CD4-positive, alpha-beta T cell treated with Interleukin-4 for 1 hour (primary cell): ENCODE measurements around the gene TSEN2.
"Not testable (repeated sequence)": the region's sequence is repeated elsewhere in the genome, so short reads cannot be mapped to it uniquely, and the experiment has no call there.

Experiments
- DNase-seq, 2 donors: peaks; one replicate each; pipeline ENCODE4 v3.0.0-alpha.2; 2020 to 2022

TSEN2 gene

DNA sequence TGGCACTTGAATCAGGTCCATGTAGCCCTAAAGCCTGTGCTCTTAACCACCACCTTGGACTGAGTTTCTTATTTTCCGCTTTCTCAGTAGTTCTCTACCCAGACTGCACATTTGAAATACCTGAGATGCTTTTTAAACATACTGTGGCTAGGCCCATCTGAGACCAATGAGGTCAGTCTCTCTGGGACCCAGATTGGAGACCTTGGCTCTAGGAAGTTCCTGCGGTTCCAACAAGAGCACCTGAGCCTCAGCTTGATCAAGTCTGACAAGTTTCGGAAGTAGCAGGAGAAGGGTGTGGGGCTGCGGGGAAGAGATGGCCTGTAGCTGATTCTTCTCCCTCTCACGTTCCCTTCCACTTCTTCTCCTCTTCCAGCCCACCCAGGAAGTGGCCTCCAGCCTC is 11.5 kb upstream of the TSEN2 start:
- DNase-seq = no peak

DNA sequence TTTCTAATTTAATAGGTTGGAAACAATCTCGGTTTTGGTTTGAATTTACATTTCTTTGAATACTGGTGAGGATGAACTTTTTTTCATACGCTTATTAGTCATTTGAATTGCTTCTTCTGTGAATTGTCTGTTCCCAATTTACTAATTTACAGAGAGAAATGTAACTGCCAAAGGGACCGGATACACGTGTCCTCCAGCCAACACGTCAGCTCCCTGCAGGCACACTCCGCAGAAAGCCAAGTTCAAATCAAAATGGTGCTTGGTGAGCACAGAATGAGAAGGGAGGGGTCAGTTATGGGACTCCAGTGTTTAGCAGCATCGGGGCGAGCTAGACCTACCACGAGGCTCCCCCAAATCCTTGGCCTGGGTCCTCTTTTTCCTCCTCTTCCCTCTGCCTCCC is 10.8 kb upstream of the TSEN2 start:
- DNase-seq = no peak

DNA sequence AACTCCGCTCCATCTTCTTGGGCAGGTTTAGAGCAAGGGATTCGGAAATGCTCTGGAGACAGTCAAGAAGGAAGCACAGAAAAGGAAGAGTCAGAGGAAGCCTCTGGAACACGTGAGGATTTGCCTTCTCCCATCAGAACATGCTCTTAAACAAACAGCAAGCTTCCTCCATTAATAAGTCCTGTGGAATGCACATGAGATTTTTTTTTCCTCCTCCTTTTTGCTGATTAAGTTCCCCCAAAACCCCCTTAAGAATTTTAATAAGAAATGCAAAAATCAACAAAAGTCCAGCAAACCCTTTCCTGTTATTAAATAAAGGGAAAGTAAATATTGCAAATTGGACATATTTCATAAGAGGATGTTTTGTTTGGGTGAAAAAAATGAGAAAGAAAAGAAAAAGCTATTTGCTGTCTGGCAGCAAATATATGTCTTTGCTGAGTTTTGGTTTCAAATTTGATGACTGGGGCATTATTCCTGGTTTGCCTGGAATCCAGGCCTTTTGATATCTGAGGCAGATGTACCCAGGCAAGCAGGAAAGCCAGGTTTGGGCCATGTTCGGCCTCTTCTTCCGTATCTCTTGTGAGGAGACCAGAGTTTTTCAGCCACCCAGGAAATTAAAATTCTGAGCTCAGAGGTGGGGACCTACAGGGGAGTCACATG is 7.9 kb upstream of the TSEN2 start:
- DNase-seq = no peak

DNA sequence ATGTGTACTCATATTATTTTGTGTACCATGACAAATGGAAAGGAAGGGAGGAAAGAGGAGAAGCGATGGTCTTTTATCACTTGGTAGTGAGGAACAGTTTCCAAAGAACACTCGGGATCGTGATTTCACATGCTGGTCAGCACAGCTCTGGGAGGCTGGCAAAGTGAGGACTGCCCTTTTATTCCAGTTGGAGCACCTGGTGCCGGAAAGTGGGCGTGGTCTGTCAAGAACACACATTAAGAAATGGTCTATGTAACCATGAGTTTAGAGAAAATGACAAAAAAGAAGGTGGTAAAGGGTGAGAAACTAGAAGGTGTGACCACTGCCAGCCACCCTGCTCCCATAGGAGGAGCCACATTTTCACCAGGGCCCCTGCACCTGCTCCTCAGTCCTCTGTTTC is 7.0 kb upstream of the TSEN2 start:
- DNase-seq = no peak

DNA sequence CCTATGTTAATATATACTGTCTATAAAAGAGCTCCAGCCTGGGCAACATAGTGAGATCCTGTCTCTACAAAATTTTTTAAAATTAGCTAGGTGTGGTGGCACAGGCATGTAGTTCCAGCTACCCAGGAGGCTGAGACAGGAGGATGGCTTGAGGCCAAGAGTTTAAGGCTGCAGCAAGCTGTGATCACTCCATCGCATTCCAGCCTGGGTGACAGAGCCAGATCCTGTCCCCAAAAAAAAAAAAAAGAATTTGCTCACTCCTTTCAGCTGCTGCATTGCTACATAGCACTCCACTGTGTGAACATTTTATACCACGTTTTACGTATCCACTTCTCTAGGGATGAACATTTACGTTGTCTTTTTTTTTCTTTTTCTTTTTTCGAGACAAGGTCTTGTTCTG is 6.0 kb upstream of the TSEN2 start:
- no peak for DNase-seq

DNA sequence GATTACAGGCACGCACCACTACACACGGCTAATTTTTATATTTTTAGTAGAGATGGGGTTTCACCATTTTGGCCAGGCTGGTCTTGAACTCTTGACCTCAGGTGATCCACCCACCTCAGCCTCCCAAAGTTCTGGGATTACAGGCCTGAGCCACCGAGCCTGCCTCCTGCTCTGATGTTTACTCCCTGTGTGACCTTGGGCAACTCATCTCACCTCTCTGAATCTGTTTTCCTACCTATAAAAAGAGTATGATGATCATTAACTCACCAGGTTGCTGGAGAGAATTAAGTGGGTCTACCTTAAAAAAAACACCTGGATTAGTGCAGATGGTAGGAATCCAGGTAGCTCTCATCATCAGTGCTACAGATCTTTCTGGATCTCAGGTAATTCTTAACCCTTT is 5.1 kb upstream of the TSEN2 start:
- not testable (repeated sequence) for DNase-seq

DNA sequence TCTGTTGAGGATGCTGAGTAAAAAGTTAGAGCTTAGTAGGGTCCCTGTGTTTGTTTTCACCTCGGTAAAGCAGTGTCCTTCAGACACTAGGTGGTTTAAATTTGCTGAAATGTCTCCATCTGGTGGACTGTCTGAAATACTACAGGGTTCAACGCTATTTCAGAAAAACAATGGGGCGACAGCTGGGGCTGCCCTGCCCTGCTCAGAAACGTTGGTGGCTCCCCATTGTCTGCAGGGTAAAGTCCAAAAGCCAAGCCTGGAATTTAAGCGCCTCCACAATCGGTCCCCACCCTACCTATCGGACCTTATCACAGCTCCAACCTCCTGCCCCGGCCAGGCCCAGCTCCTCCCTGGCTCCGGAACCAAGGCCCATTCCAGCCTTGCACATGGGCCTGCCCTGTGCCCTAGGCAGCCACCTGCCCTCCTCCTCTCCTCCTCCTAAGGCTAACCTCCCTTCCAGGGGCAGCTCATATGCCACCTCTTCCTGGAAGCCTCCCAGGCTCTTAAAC is 4.3 kb upstream of the TSEN2 start:
- peak; percentile 26 to 66 for DNase-seq

DNA sequence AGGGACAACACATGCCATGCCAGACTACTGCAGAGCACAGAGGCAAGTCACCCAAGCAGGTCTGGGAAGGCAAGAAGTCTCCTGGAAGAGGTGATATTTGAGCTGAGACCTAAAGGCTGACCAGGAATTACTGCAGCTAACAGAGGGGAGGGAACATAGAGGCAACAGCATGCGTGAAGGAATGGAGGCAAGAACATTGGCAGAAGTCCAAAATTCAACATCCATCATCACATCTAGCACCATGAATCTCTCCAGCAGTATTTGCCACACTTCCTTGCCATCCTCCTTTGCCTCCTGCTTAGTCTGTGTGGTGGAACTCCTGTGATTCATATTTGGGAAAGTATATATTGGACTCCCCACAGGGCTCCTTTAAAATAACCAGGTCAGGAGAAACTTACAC is 870 bp upstream of the TSEN2 start:
- no peak for DNase-seq

DNA sequence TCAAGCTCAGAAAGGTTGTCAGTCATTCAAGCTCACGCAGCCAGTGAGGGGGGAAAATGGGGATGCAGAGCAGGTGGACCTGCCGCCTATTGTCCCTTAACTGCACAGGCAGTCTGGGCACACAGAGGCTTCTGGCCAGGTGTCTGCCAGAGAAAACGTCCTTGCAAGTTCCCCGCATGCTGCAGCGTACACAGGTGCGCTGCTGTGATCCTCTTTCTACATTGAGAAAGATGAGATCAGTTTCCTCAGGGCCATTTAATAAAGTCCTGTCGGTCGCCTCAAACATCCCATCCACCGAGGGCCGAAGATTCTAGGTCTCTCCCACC is 445 bp upstream of the TSEN2 start:
- no peak for DNase-seq

DNA sequence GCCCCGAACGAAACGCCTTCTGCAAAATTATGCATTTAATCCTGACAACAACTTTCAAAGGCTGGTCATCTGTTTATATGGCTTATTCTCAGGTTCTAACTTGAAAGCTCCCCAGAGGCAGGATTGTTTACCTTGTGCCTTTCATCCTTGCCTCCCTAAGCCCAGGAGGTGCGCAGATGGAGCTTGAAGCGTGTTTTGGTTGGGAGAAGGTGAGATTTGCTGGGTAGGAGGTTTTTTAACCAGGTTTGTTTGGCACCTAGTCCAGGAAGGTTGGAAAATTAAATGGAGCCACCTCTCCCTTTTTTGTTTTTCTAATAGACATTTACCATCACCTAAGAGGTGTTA is 675 bp downstream of the TSEN2 start:
- no peak for DNase-seq

DNA sequence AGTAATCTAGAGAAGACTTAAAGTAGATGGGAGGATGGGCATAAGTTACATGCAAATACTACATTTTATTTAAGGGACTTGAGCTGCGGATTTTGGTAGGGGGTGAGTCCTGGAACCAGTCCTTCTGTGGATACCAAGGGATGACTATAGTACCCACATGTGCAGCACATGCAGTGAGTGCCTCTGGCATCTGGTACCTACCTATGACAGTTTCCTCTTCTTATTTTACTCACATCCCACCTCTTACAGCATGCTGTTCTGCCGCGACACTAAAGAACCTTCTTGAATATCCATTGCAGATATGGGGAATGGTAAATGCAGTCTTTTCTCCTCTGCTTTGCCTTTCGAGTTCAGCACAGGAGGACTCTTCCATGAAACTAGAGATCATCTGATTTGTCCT is 1.7 kb downstream of the TSEN2 start:
- no peak for DNase-seq

DNA sequence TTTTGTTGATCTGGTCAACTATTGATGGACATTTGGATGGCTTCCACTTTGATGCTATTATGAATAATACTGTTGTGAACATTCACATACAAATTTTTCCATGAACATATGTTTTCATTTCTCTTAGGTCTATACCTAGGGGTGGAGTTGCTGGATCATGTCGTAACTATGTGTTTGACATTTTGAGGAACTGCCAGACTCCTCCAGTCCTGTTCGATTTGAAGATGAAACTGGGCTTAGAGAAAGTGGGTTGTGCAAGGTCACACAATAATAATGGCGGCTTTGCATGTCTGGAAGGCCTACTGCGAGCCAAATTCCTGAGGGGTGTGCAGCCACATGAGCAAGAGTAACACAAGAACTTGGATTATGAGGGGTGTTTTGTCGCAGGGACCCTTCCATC is 2.6 kb downstream of the TSEN2 start:
- DNase-seq = no peak

DNA sequence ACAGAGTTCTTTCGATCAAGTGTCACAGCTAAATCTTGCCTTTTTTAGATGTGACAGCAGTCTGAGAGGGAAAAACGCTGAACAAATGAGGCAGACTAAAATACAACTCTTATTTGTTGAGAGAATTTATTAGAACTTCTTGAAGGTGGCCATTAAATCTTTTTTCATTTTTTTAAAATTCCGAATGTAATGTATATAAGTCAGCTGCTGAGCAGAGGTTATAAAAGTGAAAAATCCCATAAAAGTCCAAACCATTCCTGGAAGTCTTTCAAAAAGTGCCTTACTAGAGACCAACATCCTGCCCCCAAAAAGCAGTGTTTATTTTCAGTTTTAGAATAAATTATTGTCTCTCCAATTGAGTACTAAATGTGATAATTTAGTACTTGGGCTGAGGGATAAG is 3.1 kb downstream of the TSEN2 start:
- no peak for DNase-seq

DNA sequence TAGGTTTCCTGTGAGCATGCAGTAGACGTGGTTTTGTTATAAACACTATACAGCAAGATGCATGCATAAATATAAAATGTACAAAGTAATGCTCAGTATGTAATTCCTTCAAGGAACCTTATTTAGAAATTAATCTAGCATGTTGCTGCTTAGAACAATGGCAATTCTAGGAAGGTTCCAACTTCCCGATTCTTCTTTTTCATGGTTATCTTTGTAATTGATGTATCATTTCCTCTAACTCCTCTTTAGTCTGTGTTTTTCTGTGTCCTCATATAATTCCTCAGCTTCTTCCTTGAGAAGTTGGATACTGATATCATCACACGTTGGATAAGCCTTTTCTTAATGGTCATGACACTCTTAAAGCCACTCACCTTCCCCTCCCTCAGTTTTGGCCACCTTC is 3.5 kb downstream of the TSEN2 start:
- no peak for DNase-seq

DNA sequence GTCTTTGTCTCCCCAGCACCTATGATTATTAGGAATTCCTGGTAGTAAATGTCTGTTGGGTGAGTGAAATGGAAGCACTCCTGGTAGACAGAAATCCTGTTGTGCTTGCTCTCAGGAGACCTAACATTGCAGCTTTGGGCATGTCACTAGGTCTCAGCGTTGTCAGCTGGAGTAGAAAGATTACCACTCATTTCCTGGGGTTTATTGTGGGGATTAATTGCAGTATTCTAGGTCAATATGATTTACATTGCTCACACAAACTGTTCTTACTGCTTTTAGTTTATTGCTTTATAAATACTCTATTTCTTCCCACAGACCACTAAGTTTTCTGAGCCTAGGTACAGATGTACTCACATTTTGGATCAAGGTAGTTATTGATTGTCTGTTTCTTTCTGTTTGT is 5.1 kb downstream of the TSEN2 start:
- no peak for DNase-seq

DNA sequence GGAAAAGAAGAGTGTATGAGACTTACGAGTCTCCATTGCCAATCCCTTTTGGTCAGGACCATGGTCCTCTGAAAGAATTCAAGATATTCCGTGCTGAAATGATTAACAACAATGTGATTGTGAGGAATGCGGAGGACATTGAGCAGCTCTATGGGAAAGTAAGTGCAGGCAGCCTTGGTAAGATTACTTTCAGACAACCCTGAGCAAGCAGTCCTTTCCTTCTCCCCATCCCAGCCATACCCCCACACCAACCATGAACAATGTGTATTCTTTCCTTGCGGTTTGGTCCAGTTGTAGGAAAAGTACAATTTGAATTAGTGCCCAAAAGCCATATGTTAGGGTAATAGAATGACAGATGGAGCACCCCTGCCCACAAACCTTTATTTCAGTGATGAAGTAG is 5.6 kb downstream of the TSEN2 start:
- DNase-seq = no peak

DNA sequence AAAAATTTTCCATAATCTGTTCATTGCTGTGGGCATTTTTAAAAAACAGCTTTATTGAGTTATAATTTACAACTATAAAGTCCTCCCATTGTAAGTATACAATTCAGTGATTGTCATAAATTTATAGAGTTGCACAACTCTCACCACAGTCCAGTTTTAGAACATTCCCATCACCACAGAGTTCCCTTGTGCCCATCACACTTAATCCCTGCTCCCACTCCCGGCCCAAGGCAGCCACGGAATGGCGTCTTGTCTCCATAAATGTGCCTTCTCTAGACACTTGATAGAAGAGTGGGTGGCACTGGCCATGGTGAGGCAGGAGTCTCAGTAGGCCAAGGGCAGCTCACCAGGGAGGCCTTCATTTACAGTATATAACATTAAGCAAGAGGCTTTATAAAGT is 6.3 kb downstream of the TSEN2 start:
- DNase-seq = no peak

DNA sequence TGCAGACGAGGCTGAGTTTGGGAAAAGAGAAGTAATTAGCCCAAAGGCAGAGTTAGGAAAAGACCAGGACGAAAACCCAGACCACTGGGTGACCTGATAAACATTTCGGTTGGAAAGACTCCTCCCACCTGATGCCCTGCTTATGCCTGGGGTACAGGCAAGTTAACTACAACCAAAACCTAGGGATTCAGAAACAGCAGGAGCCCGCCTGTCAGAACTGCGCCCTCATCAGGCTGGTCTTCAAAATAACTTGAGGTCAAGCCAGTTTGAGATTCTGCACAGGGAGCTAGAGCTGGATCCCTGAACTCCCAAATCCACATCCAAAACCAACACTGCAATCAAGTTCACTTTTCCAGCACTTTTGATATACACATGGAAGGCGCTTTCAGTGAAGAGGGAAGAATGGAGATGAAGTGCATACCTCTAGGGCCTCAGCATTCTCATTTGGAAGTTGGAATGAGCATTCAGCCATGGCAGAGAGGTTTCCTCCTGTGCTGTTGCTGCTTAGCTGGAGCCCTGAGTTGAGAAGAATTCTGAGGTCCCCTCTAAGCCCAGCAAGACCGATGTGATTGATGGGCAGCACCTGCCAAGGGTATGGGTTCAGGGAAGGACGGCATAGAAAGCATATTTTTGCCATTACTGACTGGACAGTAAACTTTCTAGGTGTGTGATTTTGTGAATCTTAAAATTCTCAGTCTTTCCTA is 11.6 kb downstream of the TSEN2 start:
- no peak for DNase-seq

DNA sequence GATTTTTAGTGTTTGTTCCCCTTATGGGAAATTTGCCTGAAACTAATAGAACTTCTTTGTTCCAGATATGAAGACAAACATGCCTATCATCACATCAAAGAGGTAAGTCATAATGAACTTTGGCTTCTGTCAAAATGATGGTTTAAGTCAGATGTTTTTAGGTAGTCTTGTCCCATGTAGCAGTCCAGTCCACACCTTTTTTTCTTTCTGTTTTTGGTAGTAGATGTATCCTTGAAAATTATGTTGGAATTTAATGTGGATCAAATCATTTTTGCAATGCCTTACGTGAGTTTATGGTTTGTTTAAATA is 12.1 kb downstream of the TSEN2 start:
- DNase-seq = no peak

DNA sequence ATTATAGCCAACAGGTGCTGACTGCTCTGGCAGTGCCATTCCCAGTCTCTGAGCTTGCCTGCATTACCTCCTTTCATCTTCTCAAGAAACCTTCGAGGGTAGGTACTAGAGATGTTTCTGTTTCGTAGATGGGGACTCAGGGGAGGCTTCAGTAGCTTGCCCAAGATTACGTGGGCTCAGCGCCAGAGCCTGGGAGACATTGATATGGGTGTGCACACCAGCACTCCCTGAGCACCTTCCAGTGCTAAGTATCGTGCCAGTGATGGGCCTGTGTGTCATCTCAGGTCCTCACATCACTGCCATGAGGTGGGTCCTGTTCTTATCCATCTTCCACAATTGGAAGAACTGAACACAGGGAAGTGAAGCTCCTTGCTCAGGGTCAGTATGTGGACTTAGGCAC is 15.2 kb downstream of the TSEN2 start:
- DNase-seq = no peak

DNA sequence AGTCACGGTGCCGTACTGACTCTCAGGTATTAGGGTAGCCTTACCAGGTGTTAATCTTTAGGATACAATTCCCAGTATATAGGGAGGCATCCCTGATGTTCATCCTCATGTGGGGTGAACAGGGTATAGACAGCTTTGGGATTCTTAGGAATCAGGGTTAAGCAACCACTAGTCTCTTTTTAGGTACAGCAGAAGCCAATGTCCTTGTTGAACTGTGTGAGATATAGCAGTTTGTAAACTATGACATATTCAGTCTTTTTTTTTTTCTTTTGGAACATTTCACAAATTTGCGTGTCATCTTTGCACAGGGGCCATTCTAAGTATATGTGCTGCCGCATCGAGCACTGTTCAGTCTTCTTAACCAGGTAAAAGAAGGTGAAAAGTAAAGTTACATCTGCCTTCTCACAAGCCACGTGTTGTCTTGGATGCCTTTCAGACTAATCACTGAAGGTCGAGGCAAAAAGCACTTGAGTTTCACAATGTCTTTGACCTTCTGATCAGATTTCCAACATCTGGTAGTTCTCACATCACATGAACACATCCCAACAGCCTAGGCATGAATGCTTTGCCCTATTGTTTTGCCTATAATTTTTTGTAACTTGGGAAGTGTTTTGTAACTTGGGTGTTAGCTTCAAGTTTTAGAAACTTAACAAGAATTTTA is 17.2 kb downstream of the TSEN2 start:
- no peak for DNase-seq

DNA sequence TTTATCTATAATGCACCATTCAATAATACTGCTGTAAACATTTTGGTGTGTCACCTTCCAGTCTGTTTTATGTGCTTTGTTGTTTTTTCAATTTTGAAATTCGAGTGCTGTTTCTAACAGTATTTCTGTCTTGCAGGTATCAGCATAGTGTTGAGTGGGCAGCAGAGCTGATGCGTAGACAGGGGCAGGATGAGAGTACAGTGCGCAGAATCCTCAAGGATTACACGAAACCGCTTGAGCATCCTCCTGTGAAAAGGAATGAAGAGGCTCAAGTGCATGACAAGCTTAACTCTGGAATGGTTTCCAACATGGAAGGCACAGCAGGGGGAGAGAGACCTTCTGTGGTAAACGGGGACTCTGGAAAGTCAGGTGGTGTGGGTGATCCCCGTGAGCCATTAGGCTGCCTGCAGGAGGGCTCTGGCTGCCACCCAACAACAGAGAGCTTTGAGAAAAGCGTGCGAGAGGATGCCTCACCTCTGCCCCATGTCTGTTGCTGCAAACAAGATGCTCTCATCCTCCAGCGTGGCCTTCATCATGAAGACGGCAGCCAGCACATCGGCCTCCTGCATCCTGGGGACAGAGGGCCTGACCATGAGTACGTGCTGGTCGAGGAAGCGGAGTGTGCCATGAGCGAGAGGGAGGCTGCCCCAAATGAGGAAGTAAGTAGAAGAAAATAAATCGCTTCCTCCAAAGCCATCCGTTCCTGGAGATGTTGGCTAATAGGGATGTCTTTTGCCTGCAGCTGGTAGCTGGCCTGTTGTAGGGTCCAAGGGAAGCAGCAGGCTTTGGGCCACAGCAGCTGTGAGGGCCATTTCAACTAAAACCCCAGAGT is 19.1 kb downstream of the TSEN2 start:
- peak in 1 of 2 donors; percentile 26 for DNase-seq

DNA sequence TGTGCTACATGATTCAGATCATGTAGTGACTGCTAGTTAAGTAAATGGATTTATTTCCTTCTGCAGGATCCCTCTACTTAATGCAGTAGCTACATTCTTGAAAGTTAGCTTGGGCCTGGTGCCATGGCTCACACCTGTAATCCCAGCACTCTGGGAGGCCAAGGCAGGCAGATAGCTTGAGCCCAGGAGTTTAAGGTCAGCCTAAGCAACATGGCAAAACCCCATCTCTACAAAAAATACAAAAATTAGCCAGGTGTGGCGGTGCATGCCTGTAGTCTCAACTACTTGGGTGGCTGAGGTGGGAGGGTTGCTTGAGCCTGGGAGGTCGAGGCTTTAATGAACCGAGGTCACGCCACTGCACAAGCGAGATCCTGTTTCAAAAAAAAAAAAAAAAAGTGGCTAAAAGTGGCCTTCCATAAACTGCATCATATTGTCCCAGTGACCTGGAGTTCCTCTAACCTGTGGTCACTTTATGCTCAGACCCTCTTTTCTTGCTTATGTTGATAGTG is 22.0 kb downstream of the TSEN2 start:
- no peak for DNase-seq
